Stomach (tissue), 4 donors: ENCODE results near the gene METTL4.

Source experiments
- EP300 ChIP-seq: sonication (generic); formaldehyde crosslinking; IDR thresholded peaks from one replicate; pipeline ENCODE4 v1.6.1; 2017; ENCODE audit warnings: antibody characterized with exemption
- POLR2A ChIP-seq, 4 donors: fragments of 450-650 bp; IDR thresholded peaks; one replicate each; pipeline ENCODE4 v1.6.1; 2016; ENCODE audit warnings: antibody characterized with exemption in 4 of 4, control low read depth in 2 of 4, mild to moderate bottlenecking in 1 of 4, moderate library complexity in 1 of 4
- POLR2AphosphoS5 ChIP-seq, 3 donors: sonication (generic); formaldehyde crosslinking; IDR thresholded peaks; one replicate each; pipeline ENCODE4 v1.6.1; 2016; ENCODE audit warnings: antibody characterized with exemption in 3 of 3
- TF ChIP-seq, protein P1 (sequence below), 7 experiments: fragments of 450-650 bp in 4 of 7; fragments of 200-600 bp in 3 of 7; sonication (generic) in 3 of 7; IDR thresholded peaks; one replicate each; pipeline ENCODE4 v1.5.1; 2016 to 2019; ENCODE audit warnings: antibody characterized with exemption in 7 of 7, control low read depth in 2 of 7, mild to moderate bottlenecking in 1 of 7

DNA sequence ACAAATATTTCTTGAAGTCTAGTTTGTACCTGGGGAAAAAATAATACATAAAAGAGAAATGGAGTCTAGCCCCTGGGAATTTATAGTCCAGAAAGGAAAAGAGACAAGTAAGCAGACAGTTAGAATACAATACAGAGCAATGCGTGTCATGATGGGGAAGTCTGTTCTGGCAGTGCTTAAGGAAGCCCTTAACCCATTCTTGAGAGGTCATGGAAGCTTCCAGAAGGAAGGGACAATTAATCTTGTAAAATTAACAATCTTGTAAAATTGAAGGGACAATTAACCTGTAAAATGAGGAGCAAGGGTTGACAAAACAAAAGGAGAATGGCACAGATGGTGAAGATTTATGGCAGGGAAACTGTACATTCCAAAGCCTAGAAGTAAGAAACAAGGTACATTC lies 66.7 kb downstream of the METTL4 start:
- TF ChIP-seq, protein P1, sequence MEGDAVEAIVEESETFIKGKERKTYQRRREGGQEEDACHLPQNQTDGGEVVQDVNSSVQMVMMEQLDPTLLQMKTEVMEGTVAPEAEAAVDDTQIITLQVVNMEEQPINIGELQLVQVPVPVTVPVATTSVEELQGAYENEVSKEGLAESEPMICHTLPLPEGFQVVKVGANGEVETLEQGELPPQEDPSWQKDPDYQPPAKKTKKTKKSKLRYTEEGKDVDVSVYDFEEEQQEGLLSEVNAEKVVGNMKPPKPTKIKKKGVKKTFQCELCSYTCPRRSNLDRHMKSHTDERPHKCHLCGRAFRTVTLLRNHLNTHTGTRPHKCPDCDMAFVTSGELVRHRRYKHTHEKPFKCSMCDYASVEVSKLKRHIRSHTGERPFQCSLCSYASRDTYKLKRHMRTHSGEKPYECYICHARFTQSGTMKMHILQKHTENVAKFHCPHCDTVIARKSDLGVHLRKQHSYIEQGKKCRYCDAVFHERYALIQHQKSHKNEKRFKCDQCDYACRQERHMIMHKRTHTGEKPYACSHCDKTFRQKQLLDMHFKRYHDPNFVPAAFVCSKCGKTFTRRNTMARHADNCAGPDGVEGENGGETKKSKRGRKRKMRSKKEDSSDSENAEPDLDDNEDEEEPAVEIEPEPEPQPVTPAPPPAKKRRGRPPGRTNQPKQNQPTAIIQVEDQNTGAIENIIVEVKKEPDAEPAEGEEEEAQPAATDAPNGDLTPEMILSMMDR (IDR thresholded peaks at IDR 0.05): no peak
- TF ChIP-seq POLR2AphosphoS5 (IDR thresholded peaks at IDR 0.05) (no peak), EP300 (no peak), POLR2A (IDR thresholded peaks at IDR 0.05) (no peak)
